ENCODE measurements around the gene ASCL3. TPM values are rescaled to one million over a fixed set of nuclear protein-coding genes. Genes with fewer than 3 reads are reported as not detected.

Gene ASCL3
- total and polyA plus RNA-seq, 10 of the 15 experiments (the other 5 are each of a cell fraction or from before 2014, with no cell fraction given), result not detected

DNA sequence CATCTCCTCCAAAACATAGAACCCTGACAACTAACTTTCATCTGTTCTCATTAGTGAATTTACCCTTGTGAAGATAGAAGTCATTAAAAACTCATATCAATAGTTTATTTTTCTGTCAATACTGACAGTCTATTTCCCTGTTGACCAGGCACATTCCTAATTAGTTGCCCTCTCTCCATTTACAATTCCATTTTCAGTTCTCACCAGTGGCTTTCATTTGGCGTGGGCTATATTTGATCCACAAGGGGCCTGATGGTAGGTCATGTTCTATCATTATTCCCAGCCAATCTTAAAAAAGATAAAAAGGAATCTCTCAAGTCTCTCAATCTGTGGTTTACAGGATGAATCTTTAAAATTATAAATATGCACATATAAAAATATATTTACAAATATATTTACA lies 35.7 kb downstream of the ASCL3 start:
- Histone ChIP-seq H3K4me3 (no peak overlapping the region), H3K36me3 (ENCODE audit: control insufficient read depth in 2 of 2, insufficient read depth in 2 of 2, low read length in 1 of 2) (no peaks in the 10 kb centered on the region), H3K9me3 (replicated peaks; ENCODE audit: control insufficient read depth, insufficient read depth, low read length) (no peaks in the 10 kb centered on the region), H3K27me3 (replicated peaks in 1 of 2; ENCODE audit: control insufficient read depth in 2 of 2, insufficient read depth in 2 of 2, low read length in 1 of 2) (no peaks in the 10 kb centered on the region; a peak in 1 of 4 replicates), H2AFZ (ENCODE audit: control insufficient read depth, low read depth, low read length) (no peak overlapping the region), H3K9ac (ENCODE audit: control insufficient read depth, insufficient read depth, low read length) (no peak overlapping the region), H3K4me2 (ENCODE audit: control insufficient read depth, insufficient read depth) (no peak overlapping the region), H3K27ac (ENCODE audit: control insufficient read depth, insufficient read depth) (no peak overlapping the region), H4K20me1 (ENCODE audit: control insufficient read depth, insufficient read depth) (no peaks in the 10 kb centered on the region), H3K79me2 (ENCODE audit: control insufficient read depth, insufficient read depth, low read length) (peaks cover 5% of the 10 kb centered on the region), H3K4me1 (ENCODE audit: control insufficient read depth, insufficient read depth, low read length) (no peaks in the 10 kb centered on the region)
- intact Hi-C loops (cut with micrococcal nuclease; ENCODE audit: unreplicated experiment) (no loop called here), in situ Hi-C loops (cut with MboI) (no loop called here)
- ChIA-PET POLR2A (no interaction called here), SMC1A (ENCODE audit: uncharacterized antibody, unreplicated experiment) (no interaction called here), CTCF (no interaction called here), RAD21 (ENCODE audit: unreplicated experiment) (no interaction called here)
- WGBS (ENCODE audit: insufficient coverage, insufficient replicate concordance, low lambda C conversion rate, missing lambda C conversion rate), result 90% methylated on average over 1 of the region's 1 CpG
- no peak for TF ChIP-seq YBX1 (IDR thresholded peaks at IDR 0.05)
- no TSS peak for BruUV-seq (replicated peaks)
- ATAC-seq (no peak), DNase-seq (ENCODE audit: low read depth, low spot score) (no peak), FAIRE-seq (no peak)

DNA sequence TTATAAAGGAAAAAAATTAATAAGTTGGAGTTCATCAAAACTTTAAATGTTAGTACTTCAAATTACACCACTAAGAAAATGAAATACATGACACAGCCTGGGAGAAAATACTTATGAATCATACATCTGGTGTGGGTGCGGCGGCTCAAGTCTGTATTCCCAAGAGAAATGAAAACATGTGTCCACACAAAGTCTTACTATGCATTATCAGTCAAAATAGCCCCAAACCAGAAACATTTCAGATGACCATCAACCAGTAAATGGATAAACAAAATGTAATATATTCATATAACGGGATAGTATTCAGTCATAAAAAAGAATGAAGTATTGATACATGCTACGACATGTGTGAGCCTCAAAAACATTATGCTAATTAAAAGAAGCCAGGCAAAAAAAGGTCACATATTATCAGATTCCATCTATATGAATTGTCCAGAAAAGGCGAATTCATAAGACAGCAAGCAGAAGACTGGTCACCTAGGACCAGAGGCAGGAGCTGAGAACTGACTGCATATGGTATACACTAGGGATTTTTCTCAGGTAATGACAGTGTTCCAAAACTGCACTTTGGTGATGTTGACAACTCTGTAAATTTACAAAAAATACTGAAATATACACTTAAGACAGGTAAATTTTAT lies 37.2 kb downstream of the ASCL3 start:
- H3K9me3 ChIP-seq (replicated peaks; ENCODE audit: control insufficient read depth, insufficient read depth, low read length), result no peaks in the 10 kb centered on the region
- H3K36me3 ChIP-seq (ENCODE audit: control insufficient read depth in 2 of 2, insufficient read depth in 2 of 2, low read length in 1 of 2), result no peaks in the 10 kb centered on the region
- ChIA-PET CTCF (interaction anchor here (1.0 kb wide), 1 partner anchor 232 kb away, joined by 3 read pairs; no protein-coding TSS in a partner anchor), SMC1A (ENCODE audit: uncharacterized antibody, unreplicated experiment) (no interaction called here), POLR2A (interaction anchor here (0.7 kb wide), 1 partner anchor 21 kb away, joined by 7 read pairs; no protein-coding TSS in a partner anchor), RAD21 (ENCODE audit: unreplicated experiment) (no interaction called here)
- H3K4me2 ChIP-seq (ENCODE audit: control insufficient read depth, insufficient read depth), result no peak overlapping the region
- BruUV-seq (replicated peaks), result no TSS peak
- in situ Hi-C loops (cut with MboI), result no loop called here
- WGBS (ENCODE audit: insufficient coverage, insufficient replicate concordance, low lambda C conversion rate, missing lambda C conversion rate), result 68% methylated on average over 5 of the region's 5 CpGs
- intact Hi-C loops (cut with micrococcal nuclease; ENCODE audit: unreplicated experiment), result no loop called here
- TF ChIP-seq STAT1 (conservative IDR thresholded peaks at IDR 0.05) (no peak), ZSCAN29 (IDR thresholded peaks at IDR 0.05) (no peak), PML (IDR thresholded peaks at IDR 0.05; ENCODE audit: low read length) (no peak), TAF1 (IDR thresholded peaks at IDR 0.05; ENCODE audit: borderline replicate concordance, low read depth, low read length) (no peak), RUNX3 (IDR thresholded peaks at IDR 0.05; ENCODE audit: low read length) (no peak), BHLHE40 (IDR thresholded peaks at IDR 0.05; ENCODE audit: borderline replicate concordance in 1 of 2, low read depth in 2 of 2, low read length in 1 of 2) (no peak)
- TF ChIP-seq, protein P1, sequence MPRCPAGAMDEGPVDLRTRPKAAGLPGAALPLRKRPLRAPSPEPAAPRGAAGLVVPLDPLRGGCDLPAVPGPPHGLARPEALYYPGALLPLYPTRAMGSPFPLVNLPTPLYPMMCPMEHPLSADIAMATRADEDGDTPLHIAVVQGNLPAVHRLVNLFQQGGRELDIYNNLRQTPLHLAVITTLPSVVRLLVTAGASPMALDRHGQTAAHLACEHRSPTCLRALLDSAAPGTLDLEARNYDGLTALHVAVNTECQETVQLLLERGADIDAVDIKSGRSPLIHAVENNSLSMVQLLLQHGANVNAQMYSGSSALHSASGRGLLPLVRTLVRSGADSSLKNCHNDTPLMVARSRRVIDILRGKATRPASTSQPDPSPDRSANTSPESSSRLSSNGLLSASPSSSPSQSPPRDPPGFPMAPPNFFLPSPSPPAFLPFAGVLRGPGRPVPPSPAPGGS (IDR thresholded peaks at IDR 0.05; ENCODE audit: borderline replicate concordance, insufficient read depth, low read depth, low read length, poor library complexity, severe bottlenecking), result no peak
- no peaks in the 10 kb centered on the region for H3K79me2 ChIP-seq (ENCODE audit: control insufficient read depth, insufficient read depth, low read length)
- no peak for FAIRE-seq
- H3K4me3 ChIP-seq, result no peak overlapping the region
- no peak overlapping the region for H2AFZ ChIP-seq (ENCODE audit: control insufficient read depth, low read depth, low read length)
- no peaks in the 10 kb centered on the region for H4K20me1 ChIP-seq (ENCODE audit: control insufficient read depth, insufficient read depth)
- H3K9ac ChIP-seq (ENCODE audit: control insufficient read depth, insufficient read depth, low read length), result no peak overlapping the region
- no peak for ATAC-seq
- no peaks in the 10 kb centered on the region; a peak in 1 of 4 replicates for H3K27me3 ChIP-seq (replicated peaks in 1 of 2; ENCODE audit: control insufficient read depth in 2 of 2, insufficient read depth in 2 of 2, low read length in 1 of 2)
- no peak for DNase-seq (ENCODE audit: low read depth, low spot score)
- no peak overlapping the region for H3K27ac ChIP-seq (ENCODE audit: control insufficient read depth, insufficient read depth)
- H3K4me1 ChIP-seq (ENCODE audit: control insufficient read depth, insufficient read depth, low read length), result no peaks in the 10 kb centered on the region
